ENCODE measurements around the gene ASCL4.
"Not testable (repeated sequence)": the region's sequence is repeated elsewhere in the genome, so short reads cannot be mapped to it uniquely, and the experiment has no call there.

The ASCL4 gene

GRCh38 chr12:107774349-107775029 is at the start of gene ASCL4:
TSS of gene ASCL4 (plus strand) at chr12:107774704. CDS start at chr12:107775219, 515 bp downstream.
- in situ Hi-C loops (cut with HindIII; ENCODE audit: low sequenced_read_pairs): no loop called here

DNA sequence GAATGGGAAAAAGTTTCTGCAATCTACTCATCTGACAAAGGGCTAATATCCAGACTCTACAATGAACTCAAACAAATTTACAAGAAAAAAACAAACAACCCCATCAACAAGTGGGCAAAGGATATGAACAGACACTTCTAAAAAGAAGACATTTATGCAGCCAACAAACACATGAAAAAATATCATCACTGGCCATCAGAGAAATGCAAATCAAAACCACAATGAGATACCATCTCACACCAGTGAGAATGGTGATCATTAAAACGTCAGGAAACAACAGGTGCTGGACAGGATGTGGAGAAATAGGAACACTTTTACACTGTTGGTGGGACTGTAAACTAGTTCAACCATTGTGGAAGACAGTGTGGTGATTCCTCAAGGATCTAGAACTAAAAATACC is 47.2 kb upstream of the ASCL4 start:
- in situ Hi-C loops (cut with HindIII; ENCODE audit: low sequenced_read_pairs): not testable (repeated sequence)

DNA sequence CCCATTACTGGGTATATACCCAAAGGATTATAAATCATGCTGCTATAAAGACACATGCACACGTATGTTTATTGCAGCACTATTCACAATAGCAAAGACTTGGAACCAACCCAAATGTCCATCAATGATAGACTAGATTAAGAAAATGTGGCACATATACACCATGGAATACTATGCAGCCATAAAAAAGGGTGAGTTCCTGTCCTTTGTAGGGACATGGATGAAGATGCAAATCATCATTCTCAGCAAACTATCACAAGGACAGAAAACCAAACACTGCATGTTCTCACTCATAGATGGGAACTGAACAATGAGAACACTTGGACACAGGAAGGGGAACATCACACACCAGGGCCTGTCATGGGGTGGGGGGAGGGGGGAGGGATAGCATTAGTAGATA is 46.8 kb upstream of the ASCL4 start:
- in situ Hi-C loops (cut with HindIII; ENCODE audit: low sequenced_read_pairs): not testable (repeated sequence)

DNA sequence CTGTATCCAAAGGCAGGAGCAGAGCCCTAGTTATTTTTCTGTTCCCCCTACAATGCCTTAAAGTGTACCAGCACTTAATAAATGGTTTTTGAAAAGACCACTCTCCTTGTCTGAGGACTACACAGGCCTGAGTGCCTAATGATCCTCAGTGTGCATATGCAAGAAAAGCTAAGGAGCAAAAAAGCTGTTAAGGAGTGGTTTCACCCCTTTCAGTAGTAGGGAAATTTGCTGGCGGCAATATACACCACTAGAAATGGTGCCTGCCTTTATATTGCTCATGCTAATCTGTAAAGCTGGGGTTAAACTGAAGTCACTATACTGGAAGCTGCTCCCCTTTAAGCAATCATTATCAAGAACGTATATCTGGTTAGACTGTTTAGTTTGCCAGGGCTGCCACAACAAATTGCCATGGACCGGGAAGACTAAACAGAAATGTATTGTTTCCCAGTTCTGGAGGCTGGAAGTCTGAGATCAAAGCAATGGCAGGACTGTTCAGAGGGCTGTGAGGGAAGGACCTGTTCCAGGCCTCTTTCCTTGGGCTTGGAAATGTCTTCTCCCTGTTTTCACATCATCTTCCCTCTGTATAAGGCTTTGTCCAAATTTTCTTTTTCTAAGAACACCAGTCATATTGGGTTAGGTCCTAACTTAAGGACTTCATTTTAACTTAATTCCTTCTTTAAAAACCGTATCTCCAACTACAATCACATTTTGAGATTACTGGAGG is 43.7 kb upstream of the ASCL4 start:
- in situ Hi-C loops (cut with HindIII; ENCODE audit: low sequenced_read_pairs): no loop called here

GRCh38 chr12:107731366-107731765 is 43.1 kb upstream of the ASCL4 start:
- in situ Hi-C loops (cut with HindIII; ENCODE audit: low sequenced_read_pairs): no loop called here

- in situ Hi-C loops (cut with HindIII; ENCODE audit: low sequenced_read_pairs): no loop called here
Observed at GRCh38 chr12:107732365-107732764, 42.1 kb upstream of the ASCL4 start.

DNA sequence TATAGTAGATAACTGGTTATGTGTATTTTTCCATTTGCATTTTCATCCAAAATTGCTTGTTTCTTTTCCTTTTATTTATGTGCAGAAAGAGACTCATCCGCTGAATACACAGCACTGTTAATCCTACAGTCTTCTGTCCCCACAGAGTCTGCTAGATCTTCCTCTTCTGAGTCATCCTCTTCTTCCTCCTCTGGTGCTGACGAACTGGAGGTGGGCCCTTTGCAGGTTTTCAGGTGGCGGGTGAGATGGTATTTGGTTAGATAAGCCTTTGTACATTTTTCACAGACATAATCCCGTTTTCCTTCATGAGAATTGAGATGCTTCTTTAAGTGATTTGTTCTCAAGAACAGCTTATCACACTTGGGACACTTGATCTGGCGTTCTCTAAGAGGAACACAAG is 40.4 kb upstream of the ASCL4 start:
- in situ Hi-C loops (cut with HindIII; ENCODE audit: low sequenced_read_pairs): no loop called here

GRCh38 chr12:107735763-107736162 is 38.7 kb upstream of the ASCL4 start:
- in situ Hi-C loops (cut with HindIII; ENCODE audit: low sequenced_read_pairs): no loop called here

GRCh38 chr12:107736914-107737313 is 37.6 kb upstream of the ASCL4 start:
- in situ Hi-C loops (cut with HindIII; ENCODE audit: low sequenced_read_pairs): no loop called here

DNA sequence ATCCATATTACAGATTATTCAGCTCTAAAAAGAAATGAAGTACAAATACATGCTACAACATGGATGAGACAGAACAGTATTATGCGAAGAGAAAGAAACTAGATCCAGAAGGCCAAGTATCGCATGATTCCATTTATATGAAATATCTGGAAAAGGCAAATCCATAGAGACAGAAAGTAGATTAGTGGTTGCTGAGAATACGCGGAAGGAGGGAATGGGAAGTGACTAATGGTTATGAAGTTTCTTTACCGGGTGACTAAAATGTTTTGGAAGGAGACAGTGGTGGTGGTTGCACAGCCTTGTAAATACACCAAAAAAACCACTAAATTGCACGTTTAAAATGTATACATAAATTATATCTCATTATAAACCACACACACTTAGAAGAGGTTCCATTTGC is 26.0 kb upstream of the ASCL4 start:
- in situ Hi-C loops (cut with HindIII; ENCODE audit: low sequenced_read_pairs): loop anchor here (10.0 kb wide), 1 partner anchor 64 kb away; the partner anchor contains the start of gene PWP1

GRCh38 chr12:107749083-107749482 is 25.4 kb upstream of the ASCL4 start:
- in situ Hi-C loops (cut with HindIII; ENCODE audit: low sequenced_read_pairs): loop anchor here (10.0 kb wide), 1 partner anchor 64 kb away; the partner anchor contains the start of gene PWP1

DNA sequence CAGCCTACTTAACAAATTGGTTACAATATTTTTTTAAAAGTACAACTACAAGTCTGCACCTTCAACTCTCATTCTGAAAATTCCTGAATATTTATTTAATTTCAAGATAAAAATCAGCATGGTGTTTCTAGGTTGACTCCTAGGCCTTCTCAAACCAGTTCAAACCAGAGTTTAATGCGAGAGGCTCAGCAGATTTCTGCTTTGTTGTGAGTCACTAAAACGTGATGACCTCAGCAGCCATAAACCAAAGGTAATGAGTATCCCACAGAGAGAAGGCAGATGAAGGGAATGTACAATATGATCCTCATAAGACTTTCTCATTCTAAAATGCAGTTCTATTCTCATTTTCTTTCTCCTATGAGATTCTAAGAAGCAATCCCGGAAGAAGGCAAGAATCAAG is 15.1 kb upstream of the ASCL4 start:
- in situ Hi-C loops (cut with HindIII; ENCODE audit: low sequenced_read_pairs): no loop called here

GRCh38 chr12:107760207-107760808 is 14.2 kb upstream of the ASCL4 start:
- in situ Hi-C loops (cut with HindIII; ENCODE audit: low sequenced_read_pairs): no loop called here

GRCh38 chr12:107760809-107761501 is 13.5 kb upstream of the ASCL4 start, which contains the start of gene PRDM4:
TSS of gene PRDM4 (minus strand) at chr12:107761137. CDS start at chr12:107760515, 622 bp downstream.
- in situ Hi-C loops (cut with HindIII; ENCODE audit: low sequenced_read_pairs): no loop called here

- in situ Hi-C loops (cut with HindIII; ENCODE audit: low sequenced_read_pairs): no loop called here
Observed at GRCh38 chr12:107761502-107761904, 13.0 kb upstream of the ASCL4 start.

DNA sequence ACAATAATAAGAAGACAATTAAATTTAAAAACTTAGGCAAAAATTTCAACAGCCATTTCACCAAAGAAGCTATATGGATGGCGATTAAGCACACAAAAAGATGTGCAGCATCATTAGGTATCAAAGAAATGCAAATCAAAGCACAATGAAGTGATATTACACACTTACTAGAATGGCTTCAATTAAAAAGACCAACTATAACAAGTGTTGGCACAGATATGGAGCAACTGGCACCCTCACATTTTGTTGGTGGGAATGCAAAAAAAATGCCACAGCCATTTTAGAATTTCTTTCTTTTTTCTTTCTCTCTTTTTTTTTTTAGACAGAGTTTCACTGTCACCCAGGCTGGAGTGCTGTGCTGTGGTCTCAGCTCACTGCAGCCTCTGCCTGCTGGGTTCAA is 11.6 kb upstream of the ASCL4 start:
- in situ Hi-C loops (cut with HindIII; ENCODE audit: low sequenced_read_pairs): no loop called here

- in situ Hi-C loops (cut with HindIII; ENCODE audit: low sequenced_read_pairs): no loop called here
Observed at GRCh38 chr12:107764626-107765025, 9.9 kb upstream of the ASCL4 start.

DNA sequence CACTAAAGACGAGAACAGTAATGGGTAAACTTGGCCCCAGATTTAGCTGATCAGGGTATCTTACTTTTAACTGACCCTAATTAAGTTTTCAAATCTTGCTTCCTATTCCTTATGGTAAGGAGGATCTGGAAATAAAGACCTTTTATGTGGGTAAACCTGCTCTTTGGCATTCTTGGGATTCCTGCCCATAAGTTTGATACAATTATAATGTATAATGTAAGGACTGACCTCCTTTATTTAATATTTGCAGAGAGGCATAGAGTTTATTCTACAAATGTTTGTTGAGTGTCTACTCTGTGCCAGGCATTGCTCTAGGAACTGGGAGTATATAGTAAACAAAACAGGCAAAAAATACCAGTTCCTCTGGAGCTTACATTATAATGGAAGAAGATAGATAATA is 9.2 kb upstream of the ASCL4 start:
- in situ Hi-C loops (cut with HindIII; ENCODE audit: low sequenced_read_pairs): no loop called here

DNA sequence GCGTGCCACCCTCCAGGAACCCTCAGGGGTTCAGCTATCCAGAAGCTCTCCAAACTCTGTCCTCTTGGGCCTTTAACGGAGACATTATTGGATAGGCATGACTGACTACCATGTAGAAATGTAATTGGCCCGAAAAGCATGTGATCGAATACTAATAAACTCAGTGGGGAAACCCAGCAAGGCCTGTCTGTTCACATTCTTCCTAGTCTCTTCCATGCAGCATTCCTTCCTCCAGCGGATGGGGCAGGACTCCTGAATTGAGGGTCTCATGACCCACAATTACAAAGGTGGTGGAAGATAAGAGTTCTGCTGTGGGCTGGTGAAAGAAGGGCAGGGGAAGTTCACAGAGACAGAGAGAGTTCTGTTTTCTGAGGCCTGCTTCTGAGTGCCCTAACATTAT is 7.0 kb upstream of the ASCL4 start:
- in situ Hi-C loops (cut with HindIII; ENCODE audit: low sequenced_read_pairs): no loop called here

GRCh38 chr12:107775093-107775721 is 703 bp downstream of the ASCL4 start:
- in situ Hi-C loops (cut with HindIII; ENCODE audit: low sequenced_read_pairs): no loop called here

GRCh38 chr12:107776171-107776570 is 1.7 kb downstream of the ASCL4 start:
- in situ Hi-C loops (cut with HindIII; ENCODE audit: low sequenced_read_pairs): no loop called here
